ENCODE results near the gene TMEM232. TPM values are rescaled to one million over a fixed set of nuclear protein-coding genes. Genes with fewer than 3 reads are reported as not detected.
"Not testable (repeated sequence)": the region's sequence is repeated elsewhere in the genome, so short reads cannot be mapped to it uniquely, and the experiment has no call there.

The TMEM232 gene
- total RNA-seq, 1 donor: 1.4 TPM

DNA sequence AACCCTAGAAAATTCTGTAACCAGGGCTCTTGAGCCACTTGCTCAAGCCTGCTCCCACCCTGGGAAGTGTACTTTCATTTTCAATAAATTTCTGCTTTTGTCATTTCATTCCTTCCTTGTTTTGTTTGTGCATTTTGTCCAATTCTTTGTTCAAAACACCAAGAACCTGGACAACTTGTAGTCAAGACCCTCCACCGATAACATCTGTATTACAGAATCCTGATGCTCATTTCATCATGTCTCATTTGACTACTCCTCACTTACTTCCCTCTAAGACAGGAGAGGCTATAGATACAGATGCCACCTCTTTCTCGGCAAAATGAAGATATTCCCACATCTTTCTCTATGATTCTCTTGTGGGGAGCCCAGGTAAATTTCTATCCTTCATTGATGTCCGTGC, 183.5 kb downstream of the TMEM232 start:
- Histone ChIP-seq H3K36me3 (ENCODE audit: insufficient read depth, low read length) (no peaks in the 10 kb centered on the region), H2AFZ (ENCODE audit: low read length) (no peak overlapping the region), H3K4me2 (ENCODE audit: insufficient read depth, low read length) (no peak overlapping the region), H3K79me2 (ENCODE audit: insufficient read depth, low read length) (no peaks in the 10 kb centered on the region), H3K4me1 (ENCODE audit: insufficient read depth, low read length) (no peaks in the 10 kb centered on the region), H3K9me3 (ENCODE audit: low read depth, low read length) (peaks cover 2% of the 10 kb centered on the region), H3K27me3 (ENCODE audit: insufficient read depth, low read length) (no peaks in the 10 kb centered on the region), H3K27ac (ENCODE audit: low read depth, low read length) (no peak overlapping the region), H3K4me3 (ENCODE audit: insufficient read depth, low read length) (no peak overlapping the region), H4K20me1 (ENCODE audit: insufficient read depth, low read length) (no peaks in the 10 kb centered on the region)
- TF ChIP-seq, protein P1, sequence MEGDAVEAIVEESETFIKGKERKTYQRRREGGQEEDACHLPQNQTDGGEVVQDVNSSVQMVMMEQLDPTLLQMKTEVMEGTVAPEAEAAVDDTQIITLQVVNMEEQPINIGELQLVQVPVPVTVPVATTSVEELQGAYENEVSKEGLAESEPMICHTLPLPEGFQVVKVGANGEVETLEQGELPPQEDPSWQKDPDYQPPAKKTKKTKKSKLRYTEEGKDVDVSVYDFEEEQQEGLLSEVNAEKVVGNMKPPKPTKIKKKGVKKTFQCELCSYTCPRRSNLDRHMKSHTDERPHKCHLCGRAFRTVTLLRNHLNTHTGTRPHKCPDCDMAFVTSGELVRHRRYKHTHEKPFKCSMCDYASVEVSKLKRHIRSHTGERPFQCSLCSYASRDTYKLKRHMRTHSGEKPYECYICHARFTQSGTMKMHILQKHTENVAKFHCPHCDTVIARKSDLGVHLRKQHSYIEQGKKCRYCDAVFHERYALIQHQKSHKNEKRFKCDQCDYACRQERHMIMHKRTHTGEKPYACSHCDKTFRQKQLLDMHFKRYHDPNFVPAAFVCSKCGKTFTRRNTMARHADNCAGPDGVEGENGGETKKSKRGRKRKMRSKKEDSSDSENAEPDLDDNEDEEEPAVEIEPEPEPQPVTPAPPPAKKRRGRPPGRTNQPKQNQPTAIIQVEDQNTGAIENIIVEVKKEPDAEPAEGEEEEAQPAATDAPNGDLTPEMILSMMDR (IDR thresholded peaks at IDR 0.05; ENCODE audit: extremely low read depth, low read depth, low read length): no peak
- no peak for DNase-seq (ENCODE audit: insufficient read length, low spot score, missing footprints)

GRCh38 chr5:110536120-110537115, 190.1 kb downstream of the TMEM232 start:
- H2AFZ ChIP-seq (ENCODE audit: low read length): no peak overlapping the region
- no peaks in the 10 kb centered on the region for H3K79me2 ChIP-seq (ENCODE audit: insufficient read depth, low read length)
- H3K36me3 ChIP-seq (ENCODE audit: insufficient read depth, low read length): no peaks in the 10 kb centered on the region
- no peak overlapping the region for H3K27ac ChIP-seq (ENCODE audit: low read depth, low read length)
- H3K9me3 ChIP-seq (ENCODE audit: low read depth, low read length): no peaks in the 10 kb centered on the region
- H3K4me3 ChIP-seq (ENCODE audit: insufficient read depth, low read length): no peak overlapping the region
- H3K4me1 ChIP-seq (ENCODE audit: insufficient read depth, low read length): no peaks in the 10 kb centered on the region
- no peak for DNase-seq (ENCODE audit: insufficient read length, low spot score, missing footprints)
- TF ChIP-seq, protein P1 (IDR thresholded peaks at IDR 0.05; ENCODE audit: extremely low read depth, low read depth, low read length): no peak
- H3K4me2 ChIP-seq (ENCODE audit: insufficient read depth, low read length): no peak overlapping the region
- H4K20me1 ChIP-seq (ENCODE audit: insufficient read depth, low read length): no peaks in the 10 kb centered on the region
- H3K27me3 ChIP-seq (ENCODE audit: insufficient read depth, low read length): no peaks in the 10 kb centered on the region

GRCh38 chr5:110535146-110535545, 191.3 kb downstream of the TMEM232 start:
- H3K36me3 ChIP-seq (ENCODE audit: insufficient read depth, low read length); H3K27me3 ChIP-seq (ENCODE audit: insufficient read depth, low read length); H2AFZ ChIP-seq (ENCODE audit: low read length); H3K4me1 ChIP-seq (ENCODE audit: insufficient read depth, low read length); H3K79me2 ChIP-seq (ENCODE audit: insufficient read depth, low read length); DNase-seq (ENCODE audit: insufficient read length, low spot score, missing footprints); H3K27ac ChIP-seq (ENCODE audit: low read depth, low read length); H3K4me3 ChIP-seq (ENCODE audit: insufficient read depth, low read length); H4K20me1 ChIP-seq (ENCODE audit: insufficient read depth, low read length); H3K9me3 ChIP-seq (ENCODE audit: low read depth, low read length); H3K4me2 ChIP-seq (ENCODE audit: insufficient read depth, low read length): not testable (repeated sequence)

DNA sequence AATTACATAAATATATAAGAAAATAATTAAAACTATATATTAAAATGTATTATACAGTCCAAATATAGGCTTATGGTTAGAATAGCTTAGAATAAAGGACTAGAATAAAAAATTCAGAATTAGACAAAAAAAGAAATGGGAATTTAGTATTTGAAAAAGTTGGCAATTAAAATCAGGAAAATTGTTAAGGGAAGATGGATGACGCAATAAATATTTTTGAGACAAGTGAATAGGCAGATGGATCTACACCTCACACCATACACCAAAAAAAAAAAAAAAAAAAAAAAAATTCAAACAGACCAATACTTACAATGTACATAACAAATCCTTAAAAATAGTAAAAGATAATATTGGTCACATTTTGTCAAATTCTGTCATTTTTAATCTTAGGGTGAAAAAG, 200.7 kb downstream of the TMEM232 start:
- no peak overlapping the region for H3K27ac ChIP-seq (ENCODE audit: low read depth, low read length)

More for the DNA sequence above, 200.7 kb downstream of the TMEM232 start:
- TF ChIP-seq, protein P1 (IDR thresholded peaks at IDR 0.05; ENCODE audit: extremely low read depth, low read depth, low read length): no peak
- DNase-seq (ENCODE audit: insufficient read length, low spot score, missing footprints): no peak
- Histone ChIP-seq H3K79me2 (ENCODE audit: insufficient read depth, low read length) (no peaks in the 10 kb centered on the region), H3K4me1 (ENCODE audit: insufficient read depth, low read length) (no peaks in the 10 kb centered on the region), H2AFZ (ENCODE audit: low read length) (no peak overlapping the region), H3K4me3 (ENCODE audit: insufficient read depth, low read length) (no peak overlapping the region), H3K36me3 (ENCODE audit: insufficient read depth, low read length) (no peaks in the 10 kb centered on the region), H3K27me3 (ENCODE audit: insufficient read depth, low read length) (no peaks in the 10 kb centered on the region), H3K9me3 (ENCODE audit: low read depth, low read length) (no peaks in the 10 kb centered on the region), H3K4me2 (ENCODE audit: insufficient read depth, low read length) (no peak overlapping the region), H4K20me1 (ENCODE audit: insufficient read depth, low read length) (no peaks in the 10 kb centered on the region)

Data from osteoblast (primary cell).